NCI-H128 (cell line): ENCODE measurements around the gene NKAP.
A peak's percentile ranks its signal among the peaks of the same experiment; 100 is the strongest.
"Not testable (repeated sequence)": the region's sequence is repeated elsewhere in the genome, so short reads cannot be mapped to it uniquely, and the experiment has no call there.

Experiments
- DNase-seq: peaks from one replicate; lab custom pipeline; 2025; ENCODE audit not compliant: unreplicated experiment; lab: John Stamatoyannopoulos, UW

NKAP gene

GRCh38 chrX:119943185-119943988 is at the start of gene NKAP:
Gene NKAP (minus strand): TSS chrX:119943751. CDS start chrX:119943605, 146 bp downstream.
- peak; percentile 68 for DNase-seq

GRCh38 chrX:119991005-119991787 is 47.6 kb upstream of the NKAP start:
- DNase-seq = no peak

GRCh38 chrX:119990556-119991004 is 47.0 kb upstream of the NKAP start:
- DNase-seq = no peak

- DNase-seq = no peak
Measured at GRCh38 chrX:119989905-119990555, 46.5 kb upstream of the NKAP start.

- DNase-seq = no peak
Measured at GRCh38 chrX:119986203-119986602, 42.7 kb upstream of the NKAP start.

GRCh38 chrX:119984652-119985051 is 41.1 kb upstream of the NKAP start:
- no peak for DNase-seq

- no peak for DNase-seq
Measured at GRCh38 chrX:119983494-119983893, 39.9 kb upstream of the NKAP start.

- no peak for DNase-seq
Measured at GRCh38 chrX:119982145-119982544, 38.6 kb upstream of the NKAP start.

GRCh38 chrX:119981286-119982070 is 37.9 kb upstream of the NKAP start:
- no peak for DNase-seq

- DNase-seq = not testable (repeated sequence)
Measured at GRCh38 chrX:119977172-119977571, 33.6 kb upstream of the NKAP start.

- DNase-seq = no peak
Measured at GRCh38 chrX:119971184-119971583, 27.6 kb upstream of the NKAP start.

GRCh38 chrX:119970574-119970973 is 27.0 kb upstream of the NKAP start:
- DNase-seq = no peak

- DNase-seq = not testable (repeated sequence)
Measured at GRCh38 chrX:119966837-119967236, 23.3 kb upstream of the NKAP start.

GRCh38 chrX:119960625-119961024 is 17.1 kb upstream of the NKAP start:
- no peak for DNase-seq

- DNase-seq = not testable (repeated sequence)
Measured at GRCh38 chrX:119955807-119956570, 12.4 kb upstream of the NKAP start.

- no peak for DNase-seq
Measured at GRCh38 chrX:119954374-119954773, 10.8 kb upstream of the NKAP start.

GRCh38 chrX:119948381-119948780 is 4.8 kb upstream of the NKAP start:
- DNase-seq = no peak

- no peak for DNase-seq
Measured at GRCh38 chrX:119945481-119945880, 1.9 kb upstream of the NKAP start.

GRCh38 chrX:119942831-119943184 is 743 bp downstream of the NKAP start:
- DNase-seq = no peak

GRCh38 chrX:119942173-119942819 is 1.3 kb downstream of the NKAP start:
- no peak for DNase-seq
